BJ (cell line): ENCODE data around the gene EFNB2. TPM values are rescaled to one million over a fixed set of nuclear protein-coding genes. Genes with fewer than 3 reads are reported as not detected.

Source experiments
- CTCF ChIA-PET: fragments of 350-600 bp; formaldehyde crosslinking; extraction: SDS; loops from one replicate; lab custom pipeline; 2021; ENCODE audit warnings: antibody characterized with exemption, inconsistent platforms; lab: Yijun Ruan, JAX
- POLR2A ChIA-PET: fragments of 300-600 bp; sonication (Branson Sonifier 250); formaldehyde crosslinking; extraction: SDS; loops from one replicate; lab custom pipeline; 2021; ENCODE audit warnings: antibody characterized with exemption; lab: Charles Lee
- DNase-seq: peaks from one replicate; pipeline ENCODE4 v3.0.0-alpha.2; 2011; ENCODE audit warnings: low read depth
- H3K27me3 ChIP-seq: 2 replicates; pipeline ENCODE4 v1.6.0; 2011; ENCODE audit warnings: low read length; ENCODE audit not compliant: control insufficient read depth, insufficient read depth
- H3K36me3 ChIP-seq: 2 replicates; pipeline ENCODE4 v1.5.1; 2011; ENCODE audit warnings: low read length; ENCODE audit not compliant: control insufficient read depth, insufficient read depth
- H3K4me3 ChIP-seq: 2 replicates; pipeline ENCODE4 v1.5.1; 2011; ENCODE audit warnings: low read depth, mild to moderate bottlenecking, control low read depth, low read length
- polyA plus RNA-seq: library from polyadenylated mRNA; depleted of rRNA; stranded (reverse); fragments of >200 nt; gene quantifications from 2 replicates; pipeline ENCODE4 v1.2.3, GENCODE V29; 2011
- TF ChIP-seq, protein P1 (sequence below): IDR thresholded peaks from 2 replicates; pipeline ENCODE4 v1.5.1; 2011; ENCODE audit warnings: low read depth, mild to moderate bottlenecking, control low read depth, inconsistent platforms, low read length, moderate library complexity; ENCODE audit not compliant: insufficient read depth

EFNB2 gene
- polyA plus RNA-seq, 1 experiment: 19.4 TPM

- no peak overlapping the region for H3K4me3 ChIP-seq
- H3K27me3 ChIP-seq: no peaks in the 10 kb centered on the region
- POLR2A ChIA-PET: no interaction called here
- DNase-seq: no peak
- TF ChIP-seq, protein P1, sequence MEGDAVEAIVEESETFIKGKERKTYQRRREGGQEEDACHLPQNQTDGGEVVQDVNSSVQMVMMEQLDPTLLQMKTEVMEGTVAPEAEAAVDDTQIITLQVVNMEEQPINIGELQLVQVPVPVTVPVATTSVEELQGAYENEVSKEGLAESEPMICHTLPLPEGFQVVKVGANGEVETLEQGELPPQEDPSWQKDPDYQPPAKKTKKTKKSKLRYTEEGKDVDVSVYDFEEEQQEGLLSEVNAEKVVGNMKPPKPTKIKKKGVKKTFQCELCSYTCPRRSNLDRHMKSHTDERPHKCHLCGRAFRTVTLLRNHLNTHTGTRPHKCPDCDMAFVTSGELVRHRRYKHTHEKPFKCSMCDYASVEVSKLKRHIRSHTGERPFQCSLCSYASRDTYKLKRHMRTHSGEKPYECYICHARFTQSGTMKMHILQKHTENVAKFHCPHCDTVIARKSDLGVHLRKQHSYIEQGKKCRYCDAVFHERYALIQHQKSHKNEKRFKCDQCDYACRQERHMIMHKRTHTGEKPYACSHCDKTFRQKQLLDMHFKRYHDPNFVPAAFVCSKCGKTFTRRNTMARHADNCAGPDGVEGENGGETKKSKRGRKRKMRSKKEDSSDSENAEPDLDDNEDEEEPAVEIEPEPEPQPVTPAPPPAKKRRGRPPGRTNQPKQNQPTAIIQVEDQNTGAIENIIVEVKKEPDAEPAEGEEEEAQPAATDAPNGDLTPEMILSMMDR: no peak
- CTCF ChIA-PET: no interaction called here
- H3K36me3 ChIP-seq: no peaks in the 10 kb centered on the region; the same call in 1 of the 2 replicates
Observed at GRCh38 chr13:106505732-106506131, 29.7 kb downstream of the EFNB2 start.

GRCh38 chr13:106505295-106505694 lies 30.2 kb downstream of the EFNB2 start:
- CTCF ChIA-PET: no interaction called here

DNA sequence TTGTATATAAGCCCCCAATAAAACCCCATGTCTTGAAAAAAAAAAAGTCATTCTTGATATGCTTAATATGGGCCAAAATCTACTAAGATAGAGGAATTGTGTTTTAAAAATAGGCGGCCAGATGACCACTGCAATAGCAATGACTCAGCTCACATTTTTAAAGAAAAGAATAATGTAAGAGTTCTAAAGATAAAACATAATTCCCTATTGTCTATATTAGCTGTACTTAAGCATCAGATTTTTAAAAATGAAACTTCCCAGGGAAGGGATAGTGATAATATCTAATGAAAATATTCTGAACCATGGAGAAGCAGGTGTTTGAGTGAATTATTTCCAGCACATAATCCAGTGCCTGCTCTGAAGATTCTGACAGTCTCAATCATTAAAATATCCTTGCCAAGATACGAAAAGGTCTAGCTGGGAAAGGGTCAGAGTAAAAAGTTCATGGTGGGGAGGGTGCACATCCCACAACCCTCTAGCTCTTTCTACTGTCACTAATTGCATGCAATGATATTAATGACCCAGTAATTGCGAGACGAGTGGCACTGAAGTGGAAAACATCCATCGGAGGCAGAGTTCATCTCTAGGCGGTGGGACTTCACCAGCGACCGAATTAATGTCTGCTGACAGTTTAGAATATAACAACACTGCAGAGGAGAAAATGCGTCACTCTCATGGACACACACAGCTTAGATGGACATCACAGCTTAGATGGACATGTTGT lies 31.6 kb downstream of the EFNB2 start:
- ChIA-PET CTCF (interaction anchor here (0.6 kb wide), 1 partner anchor 16 kb away, joined by 3 read pairs; no protein-coding TSS in a partner anchor), POLR2A (no interaction called here)
- Histone ChIP-seq H3K36me3 (no peaks in the 10 kb centered on the region; the same call in 1 of the 2 replicates), H3K4me3 (no peak overlapping the region), H3K27me3 (no peaks in the 10 kb centered on the region)
- no peak for DNase-seq
- TF ChIP-seq, protein P1: no peak

More at GRCh38 chr13:106505295-106505694, 30.2 kb downstream of the EFNB2 start:
- no peak for DNase-seq
- H3K27me3 ChIP-seq: no peaks in the 10 kb centered on the region
- no peak overlapping the region for H3K4me3 ChIP-seq
- POLR2A ChIA-PET: no interaction called here
- TF ChIP-seq, protein P1: no peak
- H3K36me3 ChIP-seq: no peaks in the 10 kb centered on the region; the same call in 1 of the 2 replicates

GRCh38 chr13:106503272-106503671 lies 32.2 kb downstream of the EFNB2 start:
- POLR2A ChIA-PET: no interaction called here

GRCh38 chr13:106500445-106500844 lies 35.0 kb downstream of the EFNB2 start:
- ChIA-PET POLR2A (no interaction called here), CTCF (interaction anchor here (1.8 kb wide), 1 partner anchor 11 kb away, joined by 4 read pairs; no protein-coding TSS in a partner anchor)
- H3K27me3 ChIP-seq: no peaks in the 10 kb centered on the region
- H3K36me3 ChIP-seq: no peaks in the 10 kb centered on the region; the same call in 1 of the 2 replicates
- TF ChIP-seq, protein P1: no peak
- H3K4me3 ChIP-seq: no peak overlapping the region
- no peak for DNase-seq

More at GRCh38 chr13:106503272-106503671, 32.2 kb downstream of the EFNB2 start:
- Histone ChIP-seq H3K27me3 (no peaks in the 10 kb centered on the region), H3K4me3 (no peak overlapping the region), H3K36me3 (no peaks in the 10 kb centered on the region; the same call in 1 of the 2 replicates)
- CTCF ChIA-PET: no interaction called here
- no peak for DNase-seq
- TF ChIP-seq, protein P1: no peak
